Measurements from ENCODE around the gene RAB3GAP1.
A peak's percentile ranks its signal among the peaks of the same experiment; 100 is the strongest.
"Not testable (repeated sequence)": the region's sequence is repeated elsewhere in the genome, so short reads cannot be mapped to it uniquely, and the experiment has no call there.

RAB3GAP1 gene

DNA sequence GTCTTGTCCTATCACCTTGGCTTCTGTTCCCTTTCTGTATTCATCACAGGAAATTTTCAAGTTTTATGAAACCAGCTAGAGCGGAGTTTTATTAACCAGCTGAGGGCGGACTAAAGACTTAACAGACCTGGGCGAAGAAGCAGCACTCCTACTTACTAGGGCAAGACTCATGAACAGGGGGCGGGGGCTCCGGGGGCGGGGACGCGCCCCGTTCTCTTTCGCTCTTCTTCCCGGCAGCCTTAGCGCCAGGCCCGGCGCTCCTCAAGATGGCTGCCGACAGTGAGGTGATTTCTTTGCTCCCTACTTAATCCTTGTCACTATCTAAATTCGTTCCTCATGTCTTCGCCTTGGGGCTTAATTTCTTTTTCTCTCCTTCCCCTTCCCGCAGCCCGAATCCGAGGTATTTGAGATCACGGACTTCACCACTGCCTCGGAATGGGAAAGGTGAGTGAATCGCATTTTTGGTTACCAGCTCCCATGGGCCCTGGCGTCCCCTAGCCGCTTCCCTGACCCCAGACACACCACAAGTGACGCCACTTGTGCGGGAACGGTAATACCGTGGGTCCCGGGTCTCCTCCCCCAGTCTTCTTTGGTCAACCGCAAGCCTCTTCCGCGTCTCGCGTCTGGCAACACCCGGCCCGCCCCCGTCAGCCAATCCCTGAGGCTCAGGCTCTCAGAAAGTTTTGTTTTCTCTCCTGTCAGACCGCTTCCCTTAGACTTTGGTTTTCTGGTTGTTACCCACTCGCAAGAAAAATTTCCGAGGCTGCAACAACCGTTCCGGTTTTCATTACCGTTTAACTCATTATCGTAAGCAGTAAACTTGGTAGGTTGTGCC lies at the start of gene RAB3GAP1:
Gene RAB3GAP1 (plus strand): TSS at position 251 of the 835 bp plus-strand sequence. CDS start 16 bp downstream, at position 267.
- DNase-seq (ENCODE audit: low read depth): peak; percentile 83

DNA sequence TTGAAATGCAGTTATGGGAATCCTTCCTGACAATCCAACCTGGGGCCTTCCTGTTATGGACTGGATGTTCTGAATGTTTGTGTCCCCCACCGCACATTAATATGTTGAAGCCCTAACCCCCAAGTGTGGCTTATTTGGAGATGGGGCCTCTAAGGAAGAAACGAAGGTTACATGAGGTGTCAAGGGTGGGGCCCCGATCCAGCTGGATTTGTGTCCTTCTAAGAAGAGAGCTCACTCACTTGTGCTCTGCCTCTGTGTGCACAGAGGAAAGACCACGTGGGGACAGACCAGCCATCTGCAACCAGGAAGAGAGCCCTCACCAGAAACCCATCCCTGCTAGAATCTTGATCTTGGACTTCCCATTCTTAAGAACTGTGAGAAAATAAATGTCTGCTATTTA lies 49.3 kb upstream of the RAB3GAP1 start:
- DNase-seq (ENCODE audit: low read depth): no peak

DNA sequence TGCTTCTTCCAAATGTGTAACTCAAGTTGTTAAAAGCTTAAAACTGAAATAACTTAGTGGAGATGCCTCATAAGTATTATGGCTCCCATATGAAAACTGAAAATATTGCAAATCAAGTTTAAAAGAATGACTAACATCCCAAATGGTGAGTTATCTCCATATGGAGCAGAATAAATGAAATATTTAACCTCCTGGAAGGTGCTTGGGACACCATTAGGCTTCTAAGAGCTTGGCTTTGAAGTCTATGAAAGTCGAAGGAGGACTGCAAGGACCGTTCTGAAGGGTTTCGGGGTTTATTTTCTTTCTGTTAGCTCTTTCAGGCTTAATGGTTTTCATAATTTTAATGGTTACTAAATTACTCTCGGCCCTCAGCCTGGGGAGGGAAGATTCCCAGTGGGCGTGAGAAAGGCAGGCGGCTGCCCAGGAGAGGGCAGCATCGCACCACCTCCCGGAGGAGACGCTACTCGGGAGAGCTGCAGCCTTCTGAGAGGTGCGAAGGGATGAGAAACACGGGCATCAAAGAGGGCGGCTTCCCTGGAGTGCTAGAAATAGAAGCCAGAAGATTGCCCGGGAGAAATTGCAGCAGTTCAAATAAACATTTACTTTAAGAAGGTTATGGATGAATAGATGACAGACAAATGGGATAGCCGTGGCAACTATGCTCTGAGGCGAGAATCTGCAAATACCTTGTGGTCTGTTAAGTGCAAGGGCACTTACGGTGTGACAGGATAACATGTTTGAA lies 47.9 kb upstream of the RAB3GAP1 start:
- DNase-seq (ENCODE audit: low read depth): peak; percentile 45

DNA sequence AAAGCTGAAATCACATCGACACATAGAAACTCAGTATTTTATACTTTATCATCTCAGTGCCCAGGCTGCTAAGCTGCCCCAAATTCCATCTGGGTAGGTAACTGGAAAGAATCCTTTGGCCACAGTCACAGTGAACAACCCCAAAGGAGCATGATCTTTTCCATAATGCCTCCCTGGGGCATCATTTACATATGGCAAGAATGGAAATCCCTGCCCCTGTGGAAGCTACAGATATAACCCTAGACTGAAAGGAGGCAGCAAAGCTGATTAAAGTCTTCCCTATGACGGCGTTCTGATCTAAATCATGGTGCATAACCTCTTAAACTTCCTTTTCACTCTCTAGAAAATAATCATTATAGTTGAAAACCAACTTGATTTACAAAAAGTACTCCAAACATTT lies 46.3 kb upstream of the RAB3GAP1 start:
- no peak for DNase-seq (ENCODE audit: low read depth)

DNA sequence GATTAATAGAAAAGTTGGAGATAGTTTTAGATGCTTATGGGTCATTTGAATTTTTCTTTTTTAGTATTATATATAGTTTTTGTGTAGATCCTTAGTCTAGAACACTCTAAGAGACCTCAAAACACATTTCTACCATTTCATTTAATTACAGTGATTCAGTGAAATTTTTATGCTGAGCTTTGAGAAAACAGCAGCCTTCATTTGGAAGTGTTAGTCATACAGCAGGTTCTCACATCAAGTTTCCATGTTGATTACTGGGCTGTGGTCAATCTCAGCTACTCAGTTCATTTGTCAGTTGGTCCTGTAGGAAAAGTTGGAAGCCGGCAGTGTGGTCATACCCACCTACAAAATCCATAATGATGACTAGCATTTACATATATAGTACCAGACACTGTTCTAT lies 42.8 kb upstream of the RAB3GAP1 start:
- DNase-seq (ENCODE audit: low read depth): no peak

DNA sequence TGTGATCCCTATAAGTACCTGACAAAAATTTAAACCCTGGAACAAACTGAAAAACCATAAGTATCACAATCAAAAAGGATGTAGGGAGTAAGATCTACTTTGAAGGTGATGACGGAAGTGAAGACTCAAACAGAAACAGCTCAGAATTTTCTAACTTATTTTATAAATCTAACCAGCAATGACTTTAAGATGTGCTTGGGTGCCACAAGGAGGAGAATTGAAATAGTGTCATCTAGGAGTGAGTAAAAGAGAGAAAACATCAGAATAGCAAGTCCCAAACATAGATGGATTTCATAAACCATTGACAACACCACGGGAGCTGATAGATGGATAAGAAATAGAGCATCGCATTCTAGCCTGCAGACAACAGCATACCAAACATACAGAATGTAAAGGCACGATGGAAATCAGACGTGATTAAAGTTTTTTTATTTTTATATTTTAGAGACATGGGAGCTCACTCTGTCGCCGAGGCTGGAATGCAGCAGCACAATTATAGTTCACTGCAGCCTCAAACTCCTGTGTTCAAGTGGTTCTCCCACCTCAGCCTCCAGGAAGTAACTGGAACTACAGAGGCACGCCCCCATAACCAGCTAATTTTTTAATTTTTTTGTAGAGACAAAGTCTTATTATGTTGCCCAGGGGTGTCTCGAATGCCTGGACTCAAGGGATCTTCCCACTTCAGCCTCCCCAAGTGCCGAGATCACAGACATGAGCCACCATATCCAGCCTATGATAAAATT lies 41.7 kb upstream of the RAB3GAP1 start:
- no peak for DNase-seq (ENCODE audit: low read depth)

DNA sequence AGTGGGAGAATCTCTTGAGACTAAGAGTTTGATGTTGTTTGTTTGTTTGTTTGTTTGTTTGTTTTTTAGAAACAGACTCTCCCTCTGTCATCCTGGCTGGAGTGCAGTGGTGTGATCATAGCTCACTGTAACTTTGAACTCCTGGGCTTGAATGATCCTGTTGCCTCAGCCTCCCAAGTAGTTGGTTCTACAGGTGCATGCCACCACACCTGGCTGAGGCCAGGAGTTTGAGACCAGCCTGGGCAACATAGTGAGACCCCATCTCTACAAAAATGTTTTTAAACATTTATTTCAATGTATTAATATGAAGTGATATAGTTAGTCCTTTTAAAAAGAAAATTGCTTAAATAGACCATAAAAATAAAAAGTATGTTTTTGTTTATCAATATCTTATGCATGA lies 40.5 kb upstream of the RAB3GAP1 start:
- no peak for DNase-seq (ENCODE audit: low read depth)

DNA sequence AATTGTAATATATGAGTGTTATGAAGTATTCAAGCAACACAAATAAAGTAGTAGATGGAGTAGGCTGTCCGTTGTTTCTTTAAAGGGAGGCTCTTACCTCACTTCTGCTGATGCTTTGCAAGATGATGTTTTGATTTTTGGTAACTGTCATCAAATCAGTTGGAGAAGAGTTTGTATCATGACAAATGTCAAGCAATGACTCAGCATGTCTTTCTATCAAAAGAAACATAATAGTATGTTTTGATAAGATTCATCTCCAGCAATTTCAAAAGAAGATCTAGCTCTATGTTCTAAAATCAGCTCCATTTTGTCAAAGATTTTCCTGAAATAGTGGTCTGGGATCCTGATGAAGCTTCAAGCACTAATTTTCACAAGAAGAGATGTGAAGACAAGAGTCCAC lies 30.5 kb upstream of the RAB3GAP1 start:
- no peak for DNase-seq (ENCODE audit: low read depth)

DNA sequence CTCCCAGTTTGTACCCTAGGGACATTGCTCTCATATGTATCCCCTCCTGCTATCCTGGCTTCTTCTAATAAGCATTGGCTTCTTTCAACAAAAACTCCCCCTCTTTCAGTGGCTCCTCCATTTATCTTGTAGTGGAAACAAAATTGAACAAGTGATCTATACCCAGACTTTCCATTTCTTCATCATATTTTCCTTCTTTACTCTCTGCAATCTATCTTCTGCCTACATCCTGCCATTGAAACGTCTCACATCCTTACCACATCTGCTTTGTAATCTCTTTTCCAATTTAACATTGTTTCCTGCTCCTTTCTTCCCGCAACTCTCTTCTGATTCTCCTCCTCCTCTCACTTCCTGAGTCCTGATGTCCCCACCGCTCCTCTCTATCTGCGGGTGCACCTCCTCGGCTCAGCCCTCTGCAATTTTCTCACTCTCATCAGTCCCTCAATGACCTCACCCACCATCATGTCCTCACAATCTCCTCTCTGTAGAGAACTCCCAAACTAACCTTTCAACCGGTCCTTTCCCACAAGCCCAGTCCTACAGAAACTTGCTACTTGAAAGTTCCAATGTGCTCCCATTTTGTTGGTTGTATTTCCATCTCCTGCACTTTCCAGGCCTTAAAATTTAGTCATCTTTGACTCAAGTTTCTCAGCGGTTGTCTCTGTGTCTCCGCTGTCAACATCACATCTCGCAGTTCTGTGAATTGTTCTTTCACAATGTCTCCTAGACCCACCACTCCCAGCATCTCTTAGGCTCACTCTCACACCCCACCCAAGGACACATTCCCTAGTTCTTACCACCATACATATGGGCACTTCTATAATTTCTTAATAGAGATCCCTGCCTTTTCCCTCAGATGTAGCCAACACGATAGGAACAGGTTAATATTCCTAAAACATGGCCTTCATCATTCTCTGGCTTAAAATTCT lies 28.9 kb upstream of the RAB3GAP1 start:
- DNase-seq (ENCODE audit: low read depth): no peak

DNA sequence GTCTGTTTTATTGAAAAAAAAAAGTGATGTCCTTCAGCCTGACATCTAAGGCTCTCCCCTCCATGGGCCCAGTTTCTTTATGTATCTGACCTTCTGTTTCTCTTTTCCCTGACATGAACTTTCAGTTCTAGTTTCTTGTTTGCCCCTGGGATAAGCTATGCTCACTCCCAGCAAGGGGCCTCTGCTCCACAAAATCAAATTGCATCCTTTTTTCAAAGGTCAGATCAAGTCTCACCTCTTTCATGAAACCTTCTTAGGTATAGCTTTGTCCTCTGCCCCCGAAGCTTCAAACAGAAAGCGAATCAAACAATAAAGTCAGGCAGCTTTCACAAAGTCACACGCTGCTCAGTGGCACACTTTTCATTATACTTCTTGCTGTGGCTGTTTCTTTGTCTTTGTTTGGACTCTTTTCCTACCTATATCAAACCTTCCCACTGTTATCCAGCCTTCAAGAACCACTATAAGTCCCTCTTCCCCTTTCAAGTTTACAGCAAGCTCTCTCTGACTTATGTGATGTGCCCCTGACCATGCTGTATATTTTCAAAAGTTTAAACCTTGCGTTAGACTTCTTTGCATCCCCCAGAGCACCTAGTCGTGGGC lies 28.1 kb upstream of the RAB3GAP1 start:
- DNase-seq (ENCODE audit: low read depth): no peak

DNA sequence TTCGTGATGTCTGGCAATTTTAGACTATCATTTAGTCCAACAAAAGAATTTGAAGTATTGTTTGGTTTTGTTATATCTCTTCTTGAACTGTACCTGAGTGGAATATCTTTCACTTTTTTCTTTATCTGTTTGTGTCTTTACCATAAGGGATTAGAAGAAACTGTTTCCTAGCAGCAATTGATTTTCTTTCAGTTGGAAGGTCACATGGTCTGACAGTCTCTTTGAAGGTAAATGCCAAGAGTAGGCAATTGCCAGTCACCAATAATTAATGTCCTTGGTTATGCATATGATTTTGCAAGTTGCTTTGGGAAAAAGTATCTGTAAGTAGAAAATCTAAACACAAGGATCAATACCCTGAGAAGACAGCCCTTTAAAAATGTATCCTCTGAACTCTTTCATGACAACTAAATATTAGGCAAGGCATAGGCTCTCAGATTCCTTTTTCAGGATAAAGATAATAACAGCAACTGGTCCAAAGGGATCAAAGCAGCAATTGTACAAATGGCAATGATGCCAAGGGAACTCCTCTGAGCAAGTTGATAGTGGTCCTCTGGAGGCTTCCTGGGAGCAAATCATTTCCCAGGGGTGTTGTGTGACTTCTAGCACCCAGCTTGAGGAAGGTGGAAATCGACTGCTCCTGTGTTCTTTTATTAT lies 22.5 kb upstream of the RAB3GAP1 start:
- DNase-seq (ENCODE audit: low read depth): no peak

DNA sequence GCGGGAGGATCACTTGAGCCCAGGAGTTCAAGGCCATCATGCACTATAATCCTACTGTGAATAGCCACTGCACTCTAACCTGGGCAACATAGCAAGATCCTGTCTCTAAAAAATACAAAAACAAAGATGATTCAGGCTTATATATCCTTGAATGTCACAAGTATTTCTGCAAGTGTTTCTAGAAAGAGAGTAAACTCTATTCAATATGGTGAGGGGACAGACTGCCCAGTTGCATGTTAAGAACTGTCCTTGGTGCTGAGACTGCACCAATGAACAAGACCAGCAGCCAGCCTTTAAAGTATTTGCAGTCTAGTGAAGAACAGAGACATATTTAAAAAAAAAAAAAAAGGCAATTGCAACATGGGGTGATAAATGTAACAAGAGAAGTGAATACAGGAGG lies 21.3 kb upstream of the RAB3GAP1 start:
- no peak for DNase-seq (ENCODE audit: low read depth)

DNA sequence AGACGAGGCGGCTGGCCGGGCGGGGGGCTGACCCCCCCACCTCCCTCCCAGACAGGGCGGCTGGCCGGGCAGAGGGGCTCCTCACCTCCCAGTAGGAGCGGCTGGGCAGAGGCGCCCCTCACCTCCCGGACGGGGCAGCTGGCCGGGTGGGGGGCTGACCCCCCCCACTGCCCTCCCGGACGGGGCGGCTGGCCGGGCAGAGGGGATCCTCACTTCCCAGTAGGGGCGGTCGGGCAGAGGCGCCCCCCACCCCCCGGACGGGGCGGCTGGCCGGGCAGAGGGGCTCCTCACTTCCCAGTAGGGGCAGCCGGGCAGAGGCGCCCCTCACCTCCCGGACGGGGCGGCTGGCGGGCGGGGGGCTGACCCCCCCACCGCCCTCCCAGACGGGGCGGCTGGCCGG lies 18.9 kb upstream of the RAB3GAP1 start:
- not testable (repeated sequence) for DNase-seq (ENCODE audit: low read depth)

DNA sequence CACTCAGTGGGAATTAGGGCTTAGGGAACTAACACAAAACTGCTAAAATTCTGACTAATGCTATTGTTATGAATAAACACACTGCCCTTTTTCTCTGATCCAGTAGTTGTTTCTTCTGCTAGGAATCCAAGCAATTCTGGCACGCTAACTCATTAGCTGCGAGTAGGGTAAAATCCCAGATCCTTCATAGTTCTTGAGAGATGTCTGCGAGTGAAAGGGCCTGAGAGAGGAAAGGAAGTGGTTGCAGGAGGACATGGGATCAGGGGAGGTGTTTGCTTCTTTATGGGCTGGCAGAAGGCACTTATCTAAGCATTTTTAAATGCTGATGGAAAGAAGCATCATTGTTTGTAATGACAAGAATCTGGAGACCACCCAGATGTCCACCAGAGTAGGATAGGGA lies 14.3 kb upstream of the RAB3GAP1 start:
- DNase-seq (ENCODE audit: low read depth): no peak

DNA sequence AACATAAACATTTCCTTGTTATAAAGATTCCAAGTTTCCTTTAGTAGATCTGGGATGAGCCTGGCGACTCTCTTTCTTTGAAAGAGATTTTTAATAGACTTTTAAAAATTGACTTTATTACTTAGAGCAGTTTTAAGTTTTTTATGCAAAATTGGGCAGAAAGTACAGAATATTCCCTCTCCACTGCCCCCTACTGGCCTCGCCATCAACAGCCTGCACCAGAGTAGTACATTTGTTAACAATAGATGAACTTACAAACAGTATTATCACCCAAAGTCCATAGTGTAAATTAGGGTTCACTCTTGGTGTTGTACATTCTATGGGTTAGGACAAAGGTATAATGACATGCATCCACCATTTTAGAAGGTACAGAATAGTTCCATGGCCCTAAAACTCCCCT lies 8.7 kb upstream of the RAB3GAP1 start:
- no peak for DNase-seq (ENCODE audit: low read depth)

DNA sequence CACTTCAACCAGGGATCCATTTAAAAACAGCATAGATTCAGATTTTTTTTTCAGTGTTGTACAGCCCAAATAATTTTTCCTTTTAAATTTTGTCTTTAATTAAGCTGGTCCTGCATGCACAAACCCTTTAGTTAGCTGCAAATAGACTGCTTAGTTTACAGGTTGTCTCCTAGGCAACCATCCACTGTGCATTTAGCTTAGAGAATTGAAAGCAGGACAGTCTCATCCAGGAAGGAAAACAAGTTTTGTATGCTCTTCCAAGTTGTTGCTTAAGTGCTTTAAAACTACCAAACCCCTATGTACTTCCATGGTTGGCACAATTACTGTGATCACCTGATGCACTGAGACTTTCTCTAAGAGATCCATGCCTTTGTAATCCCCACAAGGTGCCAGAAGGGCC lies 4.8 kb upstream of the RAB3GAP1 start, which contains the start of gene MAP3K19:
Gene MAP3K19 (minus strand): TSS at position 148 of the 400 bp plus-strand sequence. CDS start 22,800 bp downstream, outside the sequence.
- no peak for DNase-seq (ENCODE audit: low read depth)

DNA sequence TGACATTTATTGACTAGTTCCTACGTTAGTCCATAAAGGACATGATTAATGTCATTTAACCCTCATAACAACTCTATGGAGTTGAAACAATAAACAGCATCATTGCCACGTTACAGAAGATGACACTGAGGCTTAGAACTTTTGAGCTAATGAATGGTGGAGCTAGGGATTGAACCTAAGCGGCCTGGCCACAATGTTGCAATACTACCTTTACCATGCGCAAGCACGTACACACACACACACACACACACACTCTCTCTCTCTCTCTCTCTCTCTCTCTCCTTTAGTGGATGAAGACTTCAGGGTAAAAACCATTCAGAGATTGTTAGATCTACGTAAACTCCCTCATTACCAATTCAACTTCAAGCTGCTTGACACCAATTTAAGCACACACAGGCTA lies 4.0 kb upstream of the RAB3GAP1 start:
- no peak for DNase-seq (ENCODE audit: low read depth)

DNA sequence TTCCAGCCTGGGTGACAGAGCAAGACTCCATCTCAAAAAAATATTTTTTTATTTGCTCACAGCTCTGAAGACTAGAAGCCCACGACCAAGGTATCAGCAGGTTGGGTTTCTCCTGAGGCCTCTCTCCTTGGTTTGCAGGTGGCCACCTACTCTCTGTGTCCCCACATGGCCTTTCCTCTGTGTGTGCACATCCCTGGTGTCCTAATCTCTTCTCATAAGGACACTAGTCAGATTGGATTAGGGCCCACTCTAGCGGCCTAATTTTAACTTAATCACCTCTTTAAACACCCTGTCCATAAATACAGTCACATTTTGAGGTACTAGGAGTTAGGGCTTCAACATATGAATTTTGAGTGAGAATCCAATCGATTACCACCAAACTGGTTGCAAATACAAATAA lies 2.0 kb upstream of the RAB3GAP1 start:
- DNase-seq (ENCODE audit: low read depth): no peak

DNA sequence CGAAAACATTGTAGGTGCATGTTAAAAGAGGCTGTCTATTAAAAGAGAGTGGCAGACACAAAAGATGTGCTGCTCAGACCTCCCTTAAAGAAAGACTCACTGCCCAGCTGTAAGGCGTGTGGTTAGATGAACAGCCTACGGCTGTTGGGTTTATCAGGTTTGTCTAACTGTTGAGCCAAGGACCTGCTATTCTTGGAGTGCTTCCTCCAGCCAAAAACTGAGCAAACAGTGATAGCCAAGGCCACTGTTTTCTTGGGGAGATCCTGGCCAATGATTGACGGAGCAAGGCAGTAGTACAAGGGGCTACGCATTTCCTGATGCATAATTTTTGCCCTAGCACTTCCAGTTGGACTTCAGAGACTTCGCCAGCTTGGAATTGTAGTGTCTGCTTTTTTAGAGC lies 1.4 kb upstream of the RAB3GAP1 start:
- DNase-seq (ENCODE audit: low read depth): no peak

DNA sequence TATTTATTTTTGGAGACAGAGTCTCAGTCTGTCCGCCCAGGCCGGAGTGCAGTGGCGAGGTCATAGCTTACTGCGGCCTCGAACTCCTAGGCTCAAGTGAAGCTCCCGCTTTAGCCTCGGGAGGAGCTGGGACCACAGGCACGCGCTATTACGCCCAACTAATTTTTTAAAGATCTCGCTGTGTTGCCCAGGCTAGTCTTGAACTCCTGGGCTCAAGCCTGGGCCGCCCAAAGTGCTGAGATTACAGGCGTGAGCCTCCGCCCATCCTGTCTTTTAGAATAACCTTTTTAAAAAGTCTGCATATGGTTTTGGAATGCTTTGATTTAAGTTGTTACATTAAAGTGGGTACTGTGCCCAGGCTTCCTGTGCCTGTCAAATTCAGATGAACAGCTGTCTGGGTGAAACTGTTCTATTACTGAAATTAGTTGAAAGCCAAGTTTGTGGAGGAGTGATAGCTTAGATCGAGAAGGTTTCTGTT lies 944 bp downstream of the RAB3GAP1 start:
- DNase-seq (ENCODE audit: low read depth): no peak
